ENCODE measurements around the gene METTL18.

METTL18 gene

DNA sequence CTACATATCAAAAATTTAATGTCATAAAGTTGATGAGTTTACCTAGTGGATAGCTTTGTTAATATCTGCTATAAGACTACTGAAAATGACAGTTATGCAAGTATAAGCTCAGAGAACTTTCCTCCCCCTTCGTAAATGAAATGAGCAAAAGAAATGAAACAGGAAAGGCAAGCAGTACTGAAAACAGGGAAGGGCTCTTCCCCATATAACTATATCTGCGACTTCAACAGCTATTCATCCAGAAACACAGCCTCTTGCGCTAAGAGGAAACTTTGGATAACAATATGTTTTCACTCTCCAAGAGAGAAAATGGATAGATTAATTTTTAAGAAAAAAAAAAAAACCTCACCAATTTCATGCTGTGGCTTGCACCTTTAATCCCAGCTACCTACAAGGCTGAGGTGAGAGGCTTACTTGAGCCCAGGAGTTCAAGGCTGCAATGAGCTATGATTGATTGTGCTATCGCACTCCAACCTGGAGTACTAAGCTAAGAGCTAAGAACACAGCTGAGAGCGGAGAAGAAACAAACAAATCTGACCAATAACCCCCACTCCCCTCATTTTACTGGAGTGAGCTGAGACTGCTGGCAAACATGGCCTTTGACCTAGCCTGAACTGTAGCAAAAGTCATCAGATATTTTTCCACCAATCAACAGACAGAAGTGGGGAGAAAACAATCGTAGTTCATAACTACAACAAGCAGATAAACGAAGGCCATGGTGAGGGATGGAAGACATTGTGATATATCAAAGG lies 29.0 kb downstream of the METTL18 start:
- Histone ChIP-seq H2AFZ (ENCODE audit: low read depth) (no peak overlapping the region), H4K20me1 (ENCODE audit: insufficient read depth) (no peaks in the 10 kb centered on the region), H3K4me1 (ENCODE audit: low read depth, poor library complexity, severe bottlenecking) (no peaks in the 10 kb centered on the region), H3K9ac (no peak overlapping the region), H3K79me2 (ENCODE audit: insufficient read depth, low read depth) (no peaks in the 10 kb centered on the region), H3K27me3 (ENCODE audit: insufficient read depth, low read depth) (no peaks in the 10 kb centered on the region), H3K27ac (no peak overlapping the region), H3K36me3 (ENCODE audit: insufficient read depth) (no peaks in the 10 kb centered on the region), H3K4me3 (IDR thresholded peaks at IDR 0.05; ENCODE audit: insufficient read depth, low read depth, low read length) (no peak overlapping the region), H3K4me2 (no peak overlapping the region)
- TF ChIP-seq, protein P1, sequence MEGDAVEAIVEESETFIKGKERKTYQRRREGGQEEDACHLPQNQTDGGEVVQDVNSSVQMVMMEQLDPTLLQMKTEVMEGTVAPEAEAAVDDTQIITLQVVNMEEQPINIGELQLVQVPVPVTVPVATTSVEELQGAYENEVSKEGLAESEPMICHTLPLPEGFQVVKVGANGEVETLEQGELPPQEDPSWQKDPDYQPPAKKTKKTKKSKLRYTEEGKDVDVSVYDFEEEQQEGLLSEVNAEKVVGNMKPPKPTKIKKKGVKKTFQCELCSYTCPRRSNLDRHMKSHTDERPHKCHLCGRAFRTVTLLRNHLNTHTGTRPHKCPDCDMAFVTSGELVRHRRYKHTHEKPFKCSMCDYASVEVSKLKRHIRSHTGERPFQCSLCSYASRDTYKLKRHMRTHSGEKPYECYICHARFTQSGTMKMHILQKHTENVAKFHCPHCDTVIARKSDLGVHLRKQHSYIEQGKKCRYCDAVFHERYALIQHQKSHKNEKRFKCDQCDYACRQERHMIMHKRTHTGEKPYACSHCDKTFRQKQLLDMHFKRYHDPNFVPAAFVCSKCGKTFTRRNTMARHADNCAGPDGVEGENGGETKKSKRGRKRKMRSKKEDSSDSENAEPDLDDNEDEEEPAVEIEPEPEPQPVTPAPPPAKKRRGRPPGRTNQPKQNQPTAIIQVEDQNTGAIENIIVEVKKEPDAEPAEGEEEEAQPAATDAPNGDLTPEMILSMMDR (conservative IDR thresholded peaks at IDR 0.05; ENCODE audit: low read depth, low read length), result no peak

DNA sequence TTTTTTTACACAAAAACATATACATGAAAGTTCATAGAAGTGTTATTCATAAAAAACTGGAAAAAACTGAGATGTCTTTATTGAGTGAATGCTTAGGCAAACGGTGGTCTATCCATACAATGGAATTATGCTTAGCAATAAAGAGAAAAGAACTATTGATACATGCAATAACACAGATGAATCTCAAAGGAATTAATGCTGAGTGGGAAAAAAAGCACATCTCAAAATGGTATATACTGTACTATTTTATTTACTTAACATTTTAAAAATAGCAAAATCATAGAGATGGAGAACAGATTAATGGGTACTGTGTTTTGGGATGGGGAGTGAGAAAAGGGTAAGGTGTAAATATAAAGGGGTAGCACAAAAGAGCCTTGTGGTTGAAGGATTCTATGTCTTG lies 29.8 kb downstream of the METTL18 start:
- no peaks in the 10 kb centered on the region for H3K36me3 ChIP-seq (ENCODE audit: insufficient read depth)

DNA sequence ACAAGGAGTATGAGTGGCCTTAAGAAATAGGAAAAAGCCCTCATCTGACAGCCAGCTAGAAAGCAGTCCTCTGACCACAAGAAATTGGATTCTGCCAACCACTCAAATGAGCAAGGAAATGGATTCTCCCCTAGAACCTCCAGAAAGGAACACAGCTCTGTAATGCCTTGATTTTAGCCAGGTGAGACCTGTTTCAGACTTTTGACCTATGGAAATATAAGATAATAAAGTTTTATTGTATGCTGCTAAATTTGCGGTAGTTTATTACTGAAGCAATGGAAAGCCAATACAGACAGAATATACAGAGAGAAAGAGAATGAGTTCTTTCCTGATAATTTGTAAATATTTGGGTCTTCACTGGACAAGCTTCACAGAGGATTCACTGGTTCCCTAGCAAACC lies 32.0 kb downstream of the METTL18 start:
- Histone ChIP-seq H2AFZ (ENCODE audit: low read depth) (no peak overlapping the region), H3K27me3 (ENCODE audit: insufficient read depth, low read depth) (no peaks in the 10 kb centered on the region), H3K4me2 (no peak overlapping the region), H3K9ac (no peak overlapping the region), H3K79me2 (ENCODE audit: insufficient read depth, low read depth) (no peaks in the 10 kb centered on the region), H3K27ac (no peak overlapping the region), H3K4me1 (ENCODE audit: low read depth, poor library complexity, severe bottlenecking) (no peaks in the 10 kb centered on the region), H3K4me3 (IDR thresholded peaks at IDR 0.05; ENCODE audit: insufficient read depth, low read depth, low read length) (no peak overlapping the region), H4K20me1 (ENCODE audit: insufficient read depth) (no peaks in the 10 kb centered on the region), H3K36me3 (ENCODE audit: insufficient read depth) (no peaks in the 10 kb centered on the region)
- TF ChIP-seq, protein P1 (conservative IDR thresholded peaks at IDR 0.05; ENCODE audit: low read depth, low read length), result no peak

More for the DNA sequence above, 29.8 kb downstream of the METTL18 start:
- H3K4me2 ChIP-seq, result no peak overlapping the region
- H4K20me1 ChIP-seq (ENCODE audit: insufficient read depth), result no peaks in the 10 kb centered on the region
- H3K27me3 ChIP-seq (ENCODE audit: insufficient read depth, low read depth), result no peaks in the 10 kb centered on the region
- H3K4me3 ChIP-seq (IDR thresholded peaks at IDR 0.05; ENCODE audit: insufficient read depth, low read depth, low read length), result no peak overlapping the region
- no peaks in the 10 kb centered on the region for H3K79me2 ChIP-seq (ENCODE audit: insufficient read depth, low read depth)
- H3K4me1 ChIP-seq (ENCODE audit: low read depth, poor library complexity, severe bottlenecking), result no peaks in the 10 kb centered on the region
- TF ChIP-seq, protein P1 (conservative IDR thresholded peaks at IDR 0.05; ENCODE audit: low read depth, low read length), result no peak
- no peak overlapping the region for H3K9ac ChIP-seq
- no peak overlapping the region for H2AFZ ChIP-seq (ENCODE audit: low read depth)
- no peak overlapping the region for H3K27ac ChIP-seq

DNA sequence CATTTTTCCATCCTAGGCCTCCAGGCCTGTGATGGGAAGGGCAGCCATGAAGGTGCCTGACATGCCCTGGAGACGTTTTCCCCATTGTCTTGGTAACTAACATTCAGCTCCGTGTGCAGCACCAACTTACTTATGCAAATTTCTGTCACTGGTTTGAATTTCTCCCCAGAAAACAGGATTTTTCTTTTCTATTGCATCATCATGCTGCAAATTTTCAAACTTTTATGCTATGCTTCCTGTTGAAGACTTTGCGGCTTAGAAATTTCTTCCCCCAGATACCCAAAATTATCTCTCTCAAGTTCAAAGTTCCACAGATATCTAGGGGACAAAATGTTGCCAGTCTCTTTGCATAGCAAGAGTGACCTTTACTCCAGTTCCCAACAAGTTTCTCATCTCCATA lies 35.7 kb downstream of the METTL18 start:
- Histone ChIP-seq H4K20me1 (ENCODE audit: insufficient read depth) (no peaks in the 10 kb centered on the region), H3K4me1 (ENCODE audit: low read depth, poor library complexity, severe bottlenecking) (no peaks in the 10 kb centered on the region), H3K79me2 (ENCODE audit: insufficient read depth, low read depth) (no peaks in the 10 kb centered on the region), H2AFZ (ENCODE audit: low read depth) (no peak overlapping the region), H3K4me2 (no peak overlapping the region), H3K27me3 (ENCODE audit: insufficient read depth, low read depth) (no peaks in the 10 kb centered on the region), H3K27ac (no peak overlapping the region), H3K4me3 (IDR thresholded peaks at IDR 0.05; ENCODE audit: insufficient read depth, low read depth, low read length) (no peak overlapping the region), H3K36me3 (ENCODE audit: insufficient read depth) (no peaks in the 10 kb centered on the region), H3K9ac (no peak overlapping the region)
- TF ChIP-seq, protein P1 (conservative IDR thresholded peaks at IDR 0.05; ENCODE audit: low read depth, low read length), result no peak

Measured in KMS-11 (cell line).